Measurements from ENCODE around the gene ATOH8.

Gene ATOH8

GRCh38 chr2:85774126-85774978, 20.6 kb downstream of the ATOH8 start:
- DNase-seq (ENCODE audit: low read depth): no peak
- H3K4me3 ChIP-seq (ENCODE audit: low read length): no peak overlapping the region
- TF ChIP-seq CTCF (conservative IDR thresholded peaks at IDR 0.05; ENCODE audit: low read depth, low read length): no peak

GRCh38 chr2:85775406-85776381, 21.9 kb downstream of the ATOH8 start:
- no peak for DNase-seq (ENCODE audit: low read depth)
- TF ChIP-seq CTCF (conservative IDR thresholded peaks at IDR 0.05; ENCODE audit: low read depth, low read length): no peak
- H3K4me3 ChIP-seq (ENCODE audit: low read length): no peak overlapping the region

- DNase-seq (ENCODE audit: low read depth): no peak
- H3K4me3 ChIP-seq (ENCODE audit: low read length): no peak overlapping the region
- no peak for TF ChIP-seq CTCF (conservative IDR thresholded peaks at IDR 0.05; ENCODE audit: low read depth, low read length)
Measured at GRCh38 chr2:85776672-85777071, 22.9 kb downstream of the ATOH8 start.

DNA sequence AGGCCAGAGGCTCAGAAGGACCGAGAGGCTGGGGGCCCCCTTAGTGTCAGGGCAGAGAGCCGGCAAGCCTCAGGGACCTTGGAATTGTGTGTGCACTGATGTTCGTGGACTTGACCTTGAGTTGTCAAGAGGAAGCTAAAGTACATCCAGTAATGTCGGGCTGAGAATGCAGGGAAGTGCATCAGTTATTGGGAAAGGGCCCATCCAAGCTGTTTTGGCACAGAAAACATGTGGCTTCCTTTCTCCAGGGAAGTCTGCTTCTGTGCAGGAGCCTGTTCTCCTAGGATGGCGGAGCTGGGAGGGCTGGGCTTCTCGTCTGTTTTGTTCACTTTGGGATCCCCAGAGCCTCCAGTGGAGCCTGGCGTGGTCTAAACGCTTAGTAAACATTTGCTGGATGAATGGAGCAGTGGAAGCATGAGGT, 23.7 kb downstream of the ATOH8 start:
- DNase-seq (ENCODE audit: low read depth): no peak
- no peak for TF ChIP-seq CTCF (conservative IDR thresholded peaks at IDR 0.05; ENCODE audit: low read depth, low read length)

GRCh38 chr2:85778646-85779379, 25.0 kb downstream of the ATOH8 start:
- no peak for TF ChIP-seq CTCF (conservative IDR thresholded peaks at IDR 0.05; ENCODE audit: low read depth, low read length)
- H3K4me3 ChIP-seq (ENCODE audit: low read length): no peak overlapping the region
- DNase-seq (ENCODE audit: low read depth): no peak

More for the DNA sequence above, 23.7 kb downstream of the ATOH8 start:
- H3K4me3 ChIP-seq (ENCODE audit: low read length): no peak overlapping the region

DNA sequence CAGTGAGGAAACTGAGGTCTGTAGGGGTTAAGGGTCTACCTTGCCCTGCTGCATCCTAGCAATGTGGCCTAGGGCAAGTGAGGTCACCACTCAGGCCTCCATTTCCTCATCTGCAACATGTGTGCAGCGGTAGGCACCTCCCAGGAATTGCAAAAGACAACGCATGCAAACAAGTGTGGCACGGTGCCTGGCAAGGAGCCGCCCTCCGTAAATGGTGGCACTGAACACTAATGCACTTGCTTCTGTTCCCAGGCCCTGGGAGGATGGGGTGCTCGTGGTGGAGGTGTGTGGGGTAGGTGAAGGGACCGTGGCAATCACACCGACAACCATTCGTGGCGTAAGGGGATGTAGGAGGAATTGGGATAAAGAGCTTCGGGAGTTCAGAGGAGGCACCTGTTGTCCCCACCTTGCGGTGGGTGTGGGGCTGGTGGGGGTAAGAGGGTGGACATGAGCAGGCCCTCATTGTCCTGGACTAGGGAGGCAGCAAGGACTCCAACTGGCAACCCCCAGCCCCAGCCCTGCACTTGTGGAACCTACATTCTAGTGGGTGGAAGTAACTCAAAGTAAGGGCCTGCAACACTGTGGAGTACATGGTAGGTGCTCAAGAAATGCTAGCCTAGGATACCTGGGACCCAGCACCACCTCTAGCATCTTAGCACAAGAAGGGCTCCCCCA, 26.0 kb downstream of the ATOH8 start:
- TF ChIP-seq CTCF (conservative IDR thresholded peaks at IDR 0.05; ENCODE audit: low read depth, low read length): no peak
- no peak for DNase-seq (ENCODE audit: low read depth)
- H3K4me3 ChIP-seq (ENCODE audit: low read length): no peak overlapping the region
